GM19452 (cell line): ENCODE measurements around the gene ORAI3.

Source experiments
- ATAC-seq: cut with Tn5 transposase; IDR thresholded peaks from one replicate; pipeline ENCODE4 v1.9.1; 2021; ENCODE audit not compliant: unreplicated experiment

ORAI3 gene

DNA sequence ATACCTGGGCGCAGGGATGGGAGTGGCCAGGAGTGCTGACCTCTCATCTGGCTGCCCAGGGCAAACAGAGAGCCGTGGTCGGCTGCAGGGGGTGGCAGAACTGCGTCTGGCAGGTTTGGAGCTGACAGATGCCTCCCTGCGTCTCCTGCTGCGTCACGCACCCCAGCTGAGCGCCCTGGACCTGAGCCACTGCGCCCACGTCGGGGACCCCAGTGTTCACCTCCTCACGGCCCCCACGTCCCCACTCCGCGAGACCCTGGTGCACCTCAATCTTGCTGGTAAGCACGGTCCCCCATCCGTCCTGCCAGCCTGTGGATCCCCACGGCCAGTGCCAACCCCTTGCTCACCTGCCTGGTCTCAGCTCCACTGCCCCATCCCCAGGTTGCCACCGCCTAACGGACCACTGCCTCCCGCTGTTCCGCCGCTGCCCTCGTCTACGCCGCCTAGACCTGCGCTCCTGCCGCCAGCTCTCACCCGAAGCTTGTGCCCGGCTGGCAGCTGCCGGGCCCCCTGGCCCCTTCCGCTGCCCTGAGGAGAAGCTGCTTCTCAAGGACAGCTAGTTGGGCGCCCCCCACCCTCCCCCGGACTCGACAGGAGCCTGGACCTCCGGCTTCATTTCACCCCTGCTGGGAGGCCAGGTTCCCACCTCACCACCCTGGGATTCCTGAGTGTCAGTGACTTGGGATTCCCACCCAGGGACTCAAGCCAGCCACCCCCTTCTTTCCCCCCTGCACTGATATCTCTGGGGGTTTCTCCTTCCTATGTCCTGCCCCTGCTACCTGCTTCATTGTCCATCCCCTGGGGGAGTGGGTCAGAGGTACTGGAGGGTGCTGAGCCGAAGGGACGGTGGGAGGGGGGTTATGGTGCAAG is 2.0 kb upstream of the ORAI3 start:
- no peak for ATAC-seq

DNA sequence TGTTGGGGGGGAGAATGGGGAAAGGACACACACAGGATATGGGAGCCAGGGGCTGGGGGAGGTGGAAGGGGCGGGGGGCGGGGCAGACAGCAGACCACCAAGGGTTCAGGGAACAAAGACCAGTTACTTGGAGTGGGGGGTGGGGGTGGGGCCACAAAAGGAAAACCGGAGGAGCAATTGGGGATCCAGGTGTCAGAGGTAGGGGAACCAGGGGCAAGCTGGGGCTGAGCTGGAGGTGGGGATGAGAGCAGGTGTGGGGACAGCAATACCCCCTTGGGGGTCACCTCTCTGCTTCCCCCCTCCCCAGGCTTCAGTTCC is 1.4 kb upstream of the ORAI3 start:
- no peak for ATAC-seq

DNA sequence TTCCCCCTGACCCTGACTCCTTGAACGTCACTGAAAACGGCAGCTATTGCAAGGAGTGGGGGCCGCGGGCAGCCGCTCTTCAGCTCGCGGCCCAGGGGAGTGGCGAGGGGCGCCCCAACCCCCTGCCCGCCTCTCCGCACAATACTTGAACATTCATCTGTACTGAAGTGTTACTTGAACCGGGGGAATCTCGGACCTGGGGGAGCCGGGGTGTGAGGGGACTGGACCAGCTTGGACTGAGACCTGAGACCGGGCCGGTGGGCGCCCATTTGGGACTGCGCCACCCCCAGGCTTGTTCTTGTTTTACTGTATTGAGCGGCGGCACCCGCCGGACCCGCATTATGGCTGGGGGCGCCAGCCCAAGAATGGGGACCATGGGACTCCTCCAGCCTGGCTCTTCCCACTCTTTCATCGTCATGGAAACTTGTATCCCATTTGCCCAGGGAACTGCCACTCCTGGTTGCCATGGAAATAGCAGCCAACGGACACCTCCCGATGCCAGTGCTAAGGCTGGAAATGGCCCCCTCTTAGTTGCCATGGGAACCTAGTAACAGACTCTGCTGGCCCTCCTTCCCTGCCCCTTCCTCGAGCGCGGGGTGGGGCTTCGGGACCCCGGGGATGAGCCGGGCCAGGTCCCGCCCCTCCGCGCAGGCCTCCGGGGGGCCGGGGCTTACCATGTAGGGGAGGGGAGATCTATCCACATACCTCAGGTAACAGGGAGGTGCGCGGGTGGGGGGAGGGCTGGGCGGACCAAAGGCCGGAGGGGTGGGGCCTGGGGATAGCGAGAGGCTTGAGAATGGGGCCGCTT is 805 bp upstream of the ORAI3 start:
- peak; percentile 1 for ATAC-seq

DNA sequence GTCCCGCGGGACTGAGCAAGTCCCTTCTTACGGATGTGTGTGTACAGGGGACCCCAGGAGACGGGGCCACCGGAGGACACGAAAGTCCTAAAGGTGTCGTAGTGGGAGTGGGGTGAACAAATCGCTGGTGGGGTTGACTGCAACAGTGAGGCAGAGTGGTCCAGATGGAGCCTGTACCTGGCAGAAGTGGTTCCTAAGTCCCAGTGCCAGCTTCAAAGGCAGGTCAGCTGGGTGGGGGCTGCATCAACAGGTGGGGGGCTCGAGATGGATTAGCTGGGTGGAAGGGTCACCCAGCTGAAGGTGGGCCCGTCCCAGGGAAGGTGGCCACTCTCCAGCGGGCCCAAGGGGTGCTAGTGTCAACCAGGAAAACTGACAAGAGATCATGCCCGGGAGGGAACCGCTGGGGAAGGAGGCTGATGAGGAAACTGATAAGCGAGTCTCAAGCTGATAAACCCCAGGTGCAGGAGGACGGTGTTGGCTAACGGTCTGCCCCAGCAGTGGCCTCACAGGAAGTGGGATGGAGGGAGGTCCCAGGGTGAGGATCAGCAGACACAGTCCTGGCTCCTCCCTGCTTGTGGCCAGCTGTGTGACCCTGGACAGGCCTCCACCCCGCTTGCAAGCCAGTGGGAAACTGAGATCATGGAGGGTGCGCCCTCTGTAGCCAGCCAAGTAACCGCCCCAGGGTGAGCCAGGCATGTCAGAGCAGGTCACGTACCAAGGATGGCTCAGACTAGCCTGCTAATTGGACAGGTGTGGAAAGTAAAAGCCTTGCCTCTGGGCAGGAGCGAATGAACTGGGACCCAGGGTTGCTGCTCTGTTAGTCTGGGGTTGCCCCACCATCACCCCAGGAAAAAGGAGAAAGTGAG is 1.0 kb downstream of the ORAI3 start:
- ATAC-seq: peak; percentile 45

DNA sequence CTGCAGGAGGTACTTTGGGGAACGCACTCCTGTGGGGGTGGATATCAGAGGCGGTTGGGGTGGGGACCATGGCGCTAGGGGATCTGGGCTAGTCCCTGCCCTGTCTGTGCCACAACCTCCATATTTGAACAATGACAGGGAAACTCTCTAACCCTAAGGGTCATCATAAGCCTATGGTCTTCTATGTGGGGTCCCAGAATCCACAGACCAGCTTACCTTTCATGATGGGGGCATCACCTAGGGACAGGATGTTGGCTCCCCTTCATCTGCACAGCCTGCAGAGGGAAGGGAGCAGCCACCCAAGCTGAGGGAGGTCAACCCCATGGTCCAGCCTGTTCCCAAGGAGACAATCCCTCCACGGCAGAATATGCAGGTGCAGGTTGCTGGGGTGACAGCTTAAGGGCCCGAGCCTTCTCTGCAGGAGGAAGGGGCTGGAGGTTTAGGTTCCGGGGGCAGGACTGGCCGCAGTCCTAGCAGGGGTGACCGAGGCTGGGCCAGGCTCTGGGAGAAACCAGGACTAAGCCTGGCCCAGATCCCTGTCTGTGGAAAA is 1.7 kb downstream of the ORAI3 start:
- no peak for ATAC-seq

DNA sequence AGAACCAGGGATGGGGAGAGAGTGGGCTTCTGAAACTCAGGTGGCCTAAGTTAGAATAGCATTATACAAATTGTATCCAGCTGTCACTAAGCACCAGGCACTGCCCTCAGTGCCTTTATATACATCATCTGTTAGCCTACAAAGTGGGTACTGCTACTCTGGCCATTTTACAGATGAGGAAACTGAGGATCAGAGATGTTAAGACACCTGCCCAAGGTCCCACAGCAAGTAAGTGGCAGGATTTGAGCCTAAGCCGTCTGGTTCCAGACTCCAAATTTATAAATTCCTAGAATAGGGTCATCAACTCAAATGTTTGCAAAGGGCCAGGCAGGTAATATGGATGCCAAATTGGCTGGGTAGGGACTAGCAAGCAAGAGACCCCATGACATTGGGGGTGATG is 2.3 kb downstream of the ORAI3 start:
- no peak for ATAC-seq

DNA sequence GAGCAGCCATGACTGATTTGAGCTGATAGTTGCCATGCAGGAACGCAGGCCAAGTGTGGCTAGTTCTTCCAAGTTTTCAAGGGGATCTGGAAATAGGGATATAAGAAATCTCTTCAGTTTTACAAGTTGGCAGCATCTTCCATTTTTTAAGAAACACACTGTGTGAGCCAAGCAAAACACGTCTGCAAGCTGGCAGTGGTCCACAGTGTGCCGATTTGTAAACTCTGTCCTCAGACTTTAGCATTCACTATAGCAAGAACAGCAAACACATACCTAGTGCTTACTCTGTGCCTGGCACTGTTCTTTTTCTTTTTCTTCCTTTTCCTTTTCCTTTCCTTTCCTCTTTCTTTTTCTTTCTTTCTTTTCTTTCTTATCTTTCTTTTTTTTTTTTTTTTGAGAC is 2.9 kb downstream of the ORAI3 start:
- ATAC-seq: no peak

DNA sequence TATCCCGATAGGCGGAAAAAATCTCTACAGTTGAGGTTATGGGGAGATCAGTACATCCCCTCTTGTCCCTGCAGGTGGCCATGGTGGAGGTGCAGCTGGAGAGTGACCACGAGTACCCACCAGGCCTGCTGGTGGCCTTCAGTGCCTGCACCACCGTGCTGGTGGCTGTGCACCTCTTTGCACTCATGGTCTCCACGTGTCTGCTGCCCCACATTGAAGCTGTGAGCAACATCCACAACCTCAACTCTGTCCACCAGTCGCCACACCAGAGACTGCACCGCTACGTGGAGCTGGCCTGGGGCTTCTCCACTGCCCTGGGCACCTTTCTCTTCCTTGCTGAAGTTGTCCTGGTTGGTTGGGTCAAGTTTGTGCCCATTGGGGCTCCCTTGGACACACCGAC is 4.2 kb downstream of the ORAI3 start:
- no peak for ATAC-seq

DNA sequence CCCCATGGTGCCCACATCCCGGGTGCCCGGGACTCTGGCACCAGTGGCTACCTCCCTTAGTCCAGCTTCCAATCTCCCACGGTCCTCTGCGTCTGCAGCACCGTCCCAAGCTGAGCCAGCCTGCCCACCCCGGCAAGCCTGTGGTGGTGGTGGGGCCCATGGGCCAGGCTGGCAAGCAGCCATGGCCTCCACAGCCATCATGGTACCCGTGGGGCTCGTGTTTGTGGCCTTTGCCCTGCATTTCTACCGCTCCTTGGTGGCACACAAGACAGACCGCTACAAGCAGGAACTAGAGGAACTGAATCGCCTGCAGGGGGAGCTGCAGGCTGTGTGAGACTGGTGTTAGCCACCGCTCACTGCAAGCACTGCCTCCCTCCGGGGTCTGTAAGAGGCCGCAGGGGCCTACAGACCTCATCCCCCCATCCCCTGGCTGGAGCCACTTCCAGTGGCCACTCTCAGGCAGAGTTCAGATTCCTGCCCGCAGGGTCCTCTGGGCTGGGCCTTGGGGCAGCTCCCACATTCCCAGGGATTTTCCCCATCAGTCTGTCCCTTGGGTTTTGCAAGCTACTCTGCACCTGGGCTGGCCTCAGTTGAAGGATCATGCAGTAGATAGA is 4.8 kb downstream of the ORAI3 start:
- ATAC-seq: no peak

DNA sequence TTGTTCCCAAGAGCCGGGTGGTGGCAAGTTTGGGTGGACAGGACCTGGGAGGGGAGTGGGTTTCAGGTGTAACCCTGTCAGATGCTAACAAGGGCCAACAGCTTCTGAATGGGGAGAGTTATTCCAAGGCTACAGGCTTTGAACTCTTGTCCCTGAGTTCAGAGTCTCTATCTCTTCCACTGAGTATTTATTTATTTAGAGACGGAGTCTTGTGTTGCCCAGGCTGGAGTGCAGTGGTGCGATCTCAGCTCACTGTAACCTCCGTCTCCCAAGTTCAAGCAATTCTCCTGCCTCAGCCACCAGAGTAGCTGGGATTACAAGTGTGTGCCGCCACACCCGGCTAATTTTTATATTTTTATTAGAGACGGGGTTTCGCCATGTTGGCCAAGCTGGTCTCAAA is 6.1 kb downstream of the ORAI3 start:
- ATAC-seq: no peak

DNA sequence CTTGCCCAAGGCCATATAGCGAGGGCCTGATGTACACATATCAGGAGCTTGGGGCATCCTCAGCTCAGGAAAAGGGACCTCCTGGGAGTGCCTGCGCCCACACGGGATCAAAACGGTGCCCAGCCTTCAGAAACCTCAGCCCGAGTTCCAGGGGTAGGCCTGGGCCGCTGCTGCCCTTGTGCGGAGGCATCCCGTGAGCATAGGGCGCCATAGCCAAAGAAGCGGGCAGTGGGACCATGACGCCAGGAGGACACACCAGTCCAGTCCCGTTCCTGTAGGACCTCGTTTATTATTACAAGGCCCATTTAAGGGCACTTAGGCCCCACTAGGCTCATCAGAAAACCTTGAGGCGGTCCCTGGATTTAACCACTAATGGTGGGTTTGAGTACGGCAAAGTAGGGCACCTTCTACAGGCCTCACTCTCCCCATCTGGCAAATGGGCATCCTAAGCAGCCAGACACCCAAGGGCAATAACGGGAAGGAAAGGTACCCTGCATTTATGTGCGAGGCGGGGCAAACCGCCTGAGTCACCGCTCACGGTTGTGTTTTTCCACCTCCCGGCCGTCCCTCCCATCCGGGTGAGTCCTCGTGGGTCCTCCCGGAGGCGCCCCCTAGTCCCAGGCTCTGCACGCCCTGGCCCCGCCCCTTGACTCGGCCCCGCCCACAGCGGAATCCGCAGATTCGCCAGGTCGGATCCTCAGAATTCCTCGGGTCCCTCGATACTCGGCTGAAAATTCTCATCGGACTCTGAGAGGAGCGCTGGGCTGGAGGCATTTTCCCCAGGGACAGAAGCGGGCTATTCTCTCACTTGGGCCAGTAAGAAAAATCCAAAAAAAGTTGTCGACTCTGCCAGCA is 8.0 kb downstream of the ORAI3 start:
- peak; percentile 51 for ATAC-seq

DNA sequence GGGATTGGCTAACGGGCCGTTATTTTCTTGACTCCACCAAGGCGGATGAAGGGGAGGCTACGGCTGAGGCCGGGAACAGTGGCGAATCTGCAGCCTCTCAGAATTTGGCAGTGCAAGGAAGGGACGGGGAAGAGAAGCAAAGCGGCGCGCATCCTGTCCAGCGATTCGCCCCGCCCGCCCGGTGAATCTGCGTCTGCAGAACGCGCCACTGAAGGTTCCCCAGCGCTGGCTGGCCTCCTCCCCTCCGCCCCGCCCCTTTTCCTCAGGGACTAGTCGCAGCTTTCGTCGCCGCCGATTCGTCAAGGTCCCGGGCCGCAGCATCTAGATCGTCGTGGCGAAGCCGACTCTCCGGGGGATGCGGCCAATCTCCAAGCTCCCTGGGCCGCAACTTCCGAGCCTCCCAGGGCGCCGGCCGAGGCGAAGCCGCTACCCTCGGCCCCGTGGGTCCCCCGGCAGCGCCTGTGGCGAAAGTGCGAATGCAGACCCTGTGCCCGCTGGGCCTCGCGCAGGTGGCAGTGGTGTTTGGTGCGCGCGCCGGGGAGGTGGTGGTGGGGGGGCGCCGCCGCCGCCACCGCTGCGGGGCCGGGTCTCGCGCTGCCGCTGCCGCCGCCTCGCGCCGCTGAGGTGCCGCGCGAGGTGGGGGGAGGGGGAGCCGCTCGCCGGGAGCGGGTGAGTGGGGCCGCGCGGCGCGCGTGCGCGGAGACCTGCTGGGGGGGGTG is 8.7 kb downstream of the ORAI3 start, which contains the start of gene SETD1A:
Gene SETD1A (plus strand): TSS at position 299 of the 719 bp plus-strand sequence. CDS start 978 bp downstream, outside the sequence.
- ATAC-seq: peak; percentile 74

DNA sequence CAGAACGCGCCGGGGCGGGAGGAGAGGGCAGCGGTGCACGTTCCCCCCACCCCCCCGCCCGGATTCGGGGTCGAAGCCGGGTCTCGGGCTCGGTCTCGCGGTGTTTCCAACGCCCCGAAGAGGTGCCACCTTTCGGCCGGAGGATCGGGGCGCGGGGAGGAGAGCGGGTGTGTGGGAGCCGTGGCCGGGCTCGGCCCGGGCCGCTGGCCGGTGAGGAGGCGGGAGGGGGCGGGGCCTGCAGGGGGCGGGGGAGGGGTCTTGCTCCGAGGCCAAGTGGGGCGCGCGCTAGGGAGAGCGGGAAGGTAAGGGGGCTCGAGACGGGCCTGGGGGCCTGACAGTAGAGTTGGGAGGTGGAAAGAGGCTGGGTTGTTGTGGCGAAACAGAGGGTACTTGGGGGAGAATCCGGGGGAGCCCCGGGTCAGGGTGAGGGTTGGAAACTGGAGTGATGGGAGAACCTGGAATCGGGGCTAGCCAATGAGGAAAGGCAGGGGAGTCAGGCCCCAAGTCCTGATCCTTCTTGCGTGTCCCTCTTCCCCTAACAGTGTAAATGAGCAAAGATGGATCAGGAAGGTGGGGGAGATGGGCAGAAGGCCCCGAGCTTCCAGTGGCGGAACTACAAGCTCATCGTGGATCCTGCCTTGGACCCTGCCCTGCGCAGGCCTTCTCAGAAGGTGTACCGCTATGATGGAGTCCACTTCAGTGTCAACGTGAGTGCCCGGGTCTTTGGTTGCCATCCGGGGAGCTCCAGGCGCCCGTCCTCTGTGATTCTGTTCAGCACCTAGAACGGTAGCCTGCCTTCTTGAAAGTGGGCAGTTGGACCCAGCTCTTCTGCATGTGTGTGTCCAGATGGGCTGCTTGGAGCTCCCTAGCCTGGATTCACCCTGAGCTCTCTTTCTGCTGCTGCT is 9.6 kb downstream of the ORAI3 start:
- peak; percentile 23 for ATAC-seq

DNA sequence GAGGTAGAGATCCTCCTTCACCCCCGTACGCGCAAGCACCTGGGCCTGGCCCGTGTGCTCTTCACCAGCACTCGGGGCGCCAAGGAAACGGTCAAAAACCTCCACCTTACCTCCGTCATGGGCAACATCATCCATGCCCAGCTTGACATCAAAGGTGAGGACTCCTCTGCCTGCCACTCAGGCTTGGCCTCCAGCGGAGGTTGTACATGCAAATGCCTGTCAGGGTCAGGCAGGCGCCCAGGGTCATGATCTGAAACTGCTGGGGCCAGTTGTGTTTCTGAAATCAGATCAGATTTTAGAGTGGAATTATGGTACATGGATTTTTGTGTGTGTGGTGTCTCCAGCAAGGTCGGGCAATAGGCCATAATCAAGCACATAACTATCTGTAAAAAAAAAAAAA is 12.5 kb downstream of the ORAI3 start:
- no peak for ATAC-seq

DNA sequence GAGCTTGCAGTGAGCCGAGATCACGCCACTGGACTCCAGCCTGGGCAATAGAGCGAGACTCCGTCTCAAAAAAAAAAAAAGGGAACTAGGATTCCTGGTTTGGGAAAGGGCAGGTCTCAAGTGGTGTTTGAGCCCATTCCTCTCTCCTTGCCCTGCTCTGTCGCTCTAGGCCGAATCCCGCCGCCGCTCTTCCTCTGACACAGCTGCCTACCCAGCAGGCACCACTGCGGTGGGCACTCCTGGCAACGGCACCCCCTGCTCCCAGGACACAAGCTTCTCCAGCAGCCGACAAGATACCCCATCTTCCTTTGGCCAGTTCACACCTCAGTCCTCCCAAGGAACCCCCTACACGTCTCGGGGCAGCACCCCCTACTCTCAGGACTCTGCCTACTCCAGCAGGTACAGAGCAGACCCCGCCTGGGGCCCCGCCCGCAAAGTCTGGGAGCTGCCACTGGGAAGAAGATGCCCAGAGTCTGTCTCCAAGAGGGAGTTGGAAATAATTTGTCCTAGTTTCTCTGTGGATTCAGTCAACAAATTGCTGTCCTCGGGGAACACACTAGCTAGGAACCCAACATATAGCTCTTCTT is 15.2 kb downstream of the ORAI3 start:
- no peak for ATAC-seq

DNA sequence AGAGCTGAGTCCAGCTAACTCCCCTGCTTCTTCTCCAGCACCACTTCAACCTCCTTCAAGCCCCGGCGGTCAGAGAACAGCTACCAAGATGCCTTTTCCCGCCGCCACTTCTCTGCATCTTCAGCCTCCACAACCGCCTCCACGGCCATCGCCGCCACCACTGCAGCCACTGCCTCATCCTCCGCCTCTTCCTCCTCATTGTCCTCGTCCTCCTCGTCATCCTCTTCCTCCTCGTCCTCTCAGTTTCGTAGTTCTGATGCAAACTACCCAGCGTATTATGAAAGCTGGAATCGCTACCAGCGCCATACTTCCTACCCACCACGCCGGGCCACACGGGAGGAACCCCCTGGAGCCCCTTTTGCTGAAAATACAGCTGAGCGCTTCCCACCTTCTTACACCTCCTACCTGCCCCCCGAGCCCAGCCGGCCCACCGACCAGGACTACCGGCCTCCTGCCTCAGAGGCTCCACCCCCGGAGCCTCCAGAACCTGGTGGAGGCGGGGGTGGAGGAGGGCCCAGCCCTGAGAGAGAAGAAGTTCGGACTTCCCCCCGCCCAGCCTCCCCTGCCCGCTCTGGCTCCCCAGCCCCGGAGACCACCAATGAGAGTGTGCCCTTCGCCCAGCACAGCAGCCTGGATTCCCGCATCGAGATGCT is 15.8 kb downstream of the ORAI3 start:
- ATAC-seq: no peak

DNA sequence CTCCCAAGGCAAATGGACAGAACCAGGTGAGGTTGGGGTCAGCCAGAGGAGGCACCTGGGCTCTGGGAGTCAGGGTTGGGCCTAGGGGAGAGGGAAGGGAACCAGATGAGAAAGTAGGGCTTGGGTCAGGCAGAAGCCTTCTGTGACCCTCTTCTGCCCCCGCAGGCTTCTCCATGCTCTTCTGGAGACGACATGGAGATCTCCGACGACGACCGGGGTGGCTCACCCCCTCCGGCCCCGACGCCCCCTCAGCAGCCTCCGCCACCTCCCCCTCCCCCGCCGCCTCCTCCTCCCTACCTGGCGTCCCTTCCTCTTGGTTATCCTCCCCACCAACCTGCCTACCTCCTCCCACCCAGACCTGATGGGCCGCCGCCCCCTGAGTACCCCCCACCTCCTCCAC is 16.6 kb downstream of the ORAI3 start:
- no peak for ATAC-seq
